Activated B cell treated with CpG ODN at 0.5 μM for 24 hours (primary cell): ENCODE data around the gene CLIP3. TPM values are rescaled to one million over a fixed set of nuclear protein-coding genes. Genes with fewer than 3 reads are reported as not detected.
A peak's percentile ranks its signal among the peaks of the same experiment; 100 is the strongest.

ENCODE experiments used
- ATAC-seq: fragments of 200-7000 bp; cut with Tn5 transposase; one replicate; pipeline ENCODE4 v1.10.0; 2021; ENCODE audit warnings: low read depth, mild to moderate bottlenecking, moderate library complexity
- CTCF ChIA-PET: fragments of 350-600 bp; sonication (Branson Sonifier 250); formaldehyde crosslinking; loops from one replicate; lab custom pipeline; 2021; ENCODE audit warnings: antibody characterized with exemption; lab: Charles Lee
- POLR2A ChIA-PET: fragments of 350-600 bp; sonication (Branson Sonifier 250); formaldehyde crosslinking; loops from one replicate; lab custom pipeline; 2021; ENCODE audit warnings: antibody characterized with exemption; lab: Charles Lee
- DNase-seq: peaks from one replicate; pipeline ENCODE4 v3.0.0; 2022
- H3K27ac Mint-ChIP-seq: one replicate; pipeline ENCODE4 v1.8.0; 2020; ENCODE audit warnings: mixed read lengths
- H3K27me3 Mint-ChIP-seq: one replicate; pipeline ENCODE4 v1.8.0; 2021; ENCODE audit warnings: mixed read lengths
- H3K36me3 Mint-ChIP-seq: one replicate; pipeline ENCODE4 v1.8.0; 2021; ENCODE audit warnings: low read depth, mixed read lengths
- H3K4me1 Mint-ChIP-seq: one replicate; pipeline ENCODE4 v1.8.0; 2021; ENCODE audit warnings: mixed read lengths
- H3K4me3 Mint-ChIP-seq: one replicate; pipeline ENCODE4 v1.8.0; 2020; ENCODE audit warnings: mild to moderate bottlenecking, mixed read lengths
- H3K9me3 Mint-ChIP-seq: one replicate; pipeline ENCODE4 v1.8.0; 2020; ENCODE audit warnings: mixed read lengths
- intact Hi-C: fragments of 100-400 bp; cut with micrococcal nuclease; formaldehyde crosslinking; loops from one replicate; pipeline ENCODE4 v1.15.1; 2024
- total RNA-seq: library from RNA; stranded (reverse); gene quantifications from 2 replicates; pipeline ENCODE4 v1.2.3, GENCODE V29; 2022
- TF ChIP-seq, protein P1 (sequence below): fragments of 200-600 bp; IDR thresholded peaks from one replicate; pipeline ENCODE4 v1.8.0; 2022; ENCODE audit warnings: antibody characterized with exemption, mild to moderate bottlenecking

The CLIP3 gene
- total RNA-seq, 1 donor from 2014 or later, result 0.62 TPM

DNA sequence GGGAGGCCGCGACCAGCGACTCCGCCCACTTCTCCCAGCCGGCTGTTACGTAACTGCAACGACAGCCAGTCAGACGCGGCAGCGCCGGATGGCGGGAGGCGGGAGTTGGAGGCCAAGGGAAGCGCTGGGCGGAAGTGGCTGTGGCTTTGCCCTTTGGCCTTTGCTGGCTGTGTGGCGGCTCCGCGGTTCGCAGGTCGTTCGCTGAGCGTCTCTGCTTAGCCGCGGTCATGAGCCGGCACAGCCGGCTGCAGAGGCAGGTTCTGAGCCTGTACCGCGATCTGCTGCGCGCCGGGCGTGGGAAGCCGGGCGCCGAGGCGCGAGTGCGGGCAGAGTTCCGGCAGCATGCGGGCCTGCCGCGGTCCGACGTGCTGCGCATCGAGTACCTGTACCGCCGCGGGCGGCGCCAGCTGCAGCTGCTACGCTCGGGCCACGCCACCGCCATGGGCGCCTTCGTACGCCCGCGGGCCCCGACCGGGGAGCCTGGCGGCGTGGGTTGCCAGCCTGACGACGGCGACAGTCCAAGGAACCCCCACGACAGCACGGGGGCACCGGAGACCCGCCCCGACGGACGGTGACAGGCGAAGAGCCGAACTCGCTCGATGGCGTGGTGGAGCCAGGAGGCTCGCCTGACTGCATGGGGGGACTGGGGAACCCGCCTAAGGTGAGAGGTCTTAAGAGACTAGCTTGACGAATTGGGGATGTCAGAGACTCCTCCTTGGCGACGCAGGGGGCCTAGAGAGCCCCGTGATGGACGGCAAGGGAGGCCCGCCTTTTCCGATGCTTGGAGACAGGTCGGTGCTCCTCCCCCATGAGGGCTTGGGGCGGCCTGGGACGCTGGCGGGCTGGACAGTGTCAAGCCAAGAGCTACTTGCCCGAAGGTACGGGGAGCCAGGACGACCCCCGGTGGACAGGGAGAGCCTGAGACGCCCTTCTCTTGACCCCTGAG is 37.4 kb downstream of the CLIP3 start, which contains the start of gene SDHAF1:
Gene SDHAF1, plus strand, starts transcription at position 141 of the 946 bp plus-strand sequence. Its CDS starts 87 bp downstream, at position 228.
- ChIA-PET POLR2A (interaction anchor here (0.5 to 2.8 kb wide), 4 partner anchors 19 to 618 kb away, joined by 3 to 17 read pairs (median 6); partner anchors contain the start of genes ALKBH6, POLR2I, THAP8 and WDR62), CTCF (interaction anchor here (1.0 kb wide), 1 partner anchor 58 kb away, joined by 3 read pairs; the partner anchor contains the start of gene THAP8)
- H3K27me3 Mint-ChIP-seq, result no peaks in the 10 kb centered on the region
- peak within 1 kb of the TSS; percentile 94 for H3K27ac Mint-ChIP-seq
- H3K4me1 Mint-ChIP-seq, result peaks cover 33% of the 10 kb centered on the region
- TF ChIP-seq, protein P1, sequence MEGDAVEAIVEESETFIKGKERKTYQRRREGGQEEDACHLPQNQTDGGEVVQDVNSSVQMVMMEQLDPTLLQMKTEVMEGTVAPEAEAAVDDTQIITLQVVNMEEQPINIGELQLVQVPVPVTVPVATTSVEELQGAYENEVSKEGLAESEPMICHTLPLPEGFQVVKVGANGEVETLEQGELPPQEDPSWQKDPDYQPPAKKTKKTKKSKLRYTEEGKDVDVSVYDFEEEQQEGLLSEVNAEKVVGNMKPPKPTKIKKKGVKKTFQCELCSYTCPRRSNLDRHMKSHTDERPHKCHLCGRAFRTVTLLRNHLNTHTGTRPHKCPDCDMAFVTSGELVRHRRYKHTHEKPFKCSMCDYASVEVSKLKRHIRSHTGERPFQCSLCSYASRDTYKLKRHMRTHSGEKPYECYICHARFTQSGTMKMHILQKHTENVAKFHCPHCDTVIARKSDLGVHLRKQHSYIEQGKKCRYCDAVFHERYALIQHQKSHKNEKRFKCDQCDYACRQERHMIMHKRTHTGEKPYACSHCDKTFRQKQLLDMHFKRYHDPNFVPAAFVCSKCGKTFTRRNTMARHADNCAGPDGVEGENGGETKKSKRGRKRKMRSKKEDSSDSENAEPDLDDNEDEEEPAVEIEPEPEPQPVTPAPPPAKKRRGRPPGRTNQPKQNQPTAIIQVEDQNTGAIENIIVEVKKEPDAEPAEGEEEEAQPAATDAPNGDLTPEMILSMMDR, result no peak
- H3K36me3 Mint-ChIP-seq, result peaks cover 20% of the 10 kb centered on the region
- H3K9me3 Mint-ChIP-seq, result no peaks in the 10 kb centered on the region
- intact Hi-C loops, result loop anchor here (1.0 kb wide), 4 partner anchors 19 to 250 kb away; partner anchors contain the start of genes ALKBH6, PSENEN, TBCB and THAP8
- ATAC-seq (peak; percentile 94), DNase-seq (peak; percentile 88)
- peak within 1 kb of the TSS; percentile 94 for H3K4me3 Mint-ChIP-seq

DNA sequence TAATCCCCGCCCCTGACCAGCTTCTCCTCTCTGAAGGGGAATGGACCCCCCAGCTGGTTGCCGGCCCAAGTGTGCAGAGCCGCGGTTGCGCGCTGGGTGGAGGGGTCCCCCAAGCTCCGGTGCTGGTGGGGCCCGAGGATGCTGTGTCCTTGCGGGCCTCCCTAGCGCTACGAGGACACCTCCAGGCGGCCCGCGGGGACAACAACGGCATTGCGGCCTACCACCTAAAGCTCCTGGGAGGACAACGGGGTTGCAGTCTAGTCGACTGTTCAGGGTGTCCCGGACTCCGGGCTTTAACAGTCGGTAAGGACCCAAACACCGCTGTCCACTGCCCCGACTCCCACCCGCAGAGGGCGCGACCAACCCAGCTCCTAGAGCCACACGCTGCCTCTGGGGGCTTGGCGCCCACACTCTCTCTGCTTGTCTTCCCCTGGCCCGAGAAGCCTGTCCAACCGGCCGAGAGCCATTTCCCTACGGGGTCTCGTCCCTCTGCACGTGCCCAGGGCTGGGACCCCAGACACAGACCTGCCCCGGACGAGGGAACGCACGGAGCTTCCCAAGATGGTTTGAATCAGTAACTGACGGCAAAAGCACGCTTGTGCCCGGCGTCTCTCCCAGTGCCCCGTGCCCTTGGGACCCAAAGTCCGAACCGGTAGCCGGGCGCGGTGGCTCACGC is 38.6 kb downstream of the CLIP3 start:
- no peak for DNase-seq
- intact Hi-C loops, result no loop called here
- no peak for ATAC-seq
- Mint-ChIP-seq H3K4me1 (peaks cover 31% of the 10 kb centered on the region), H3K27me3 (no peaks in the 10 kb centered on the region), H3K36me3 (peaks cover 16% of the 10 kb centered on the region), H3K4me3 (peak overlapping the region; percentile 94), H3K9me3 (no peaks in the 10 kb centered on the region), H3K27ac (peak overlapping the region; percentile 63)
- ChIA-PET POLR2A (interaction anchor here (0.7 to 2.8 kb wide), 6 partner anchors 20 to 1316 kb away, joined by 3 to 17 read pairs (median 5); partner anchors contain the start of genes ALKBH6, POLR2I, THAP8 and ZNF790), CTCF (interaction anchor here (0.6 to 0.8 kb wide), 2 partner anchors 60 to 112 kb away, joined by 3 read pairs; partner anchors contain the start of gene THAP8)
- TF ChIP-seq, protein P1, result no peak

DNA sequence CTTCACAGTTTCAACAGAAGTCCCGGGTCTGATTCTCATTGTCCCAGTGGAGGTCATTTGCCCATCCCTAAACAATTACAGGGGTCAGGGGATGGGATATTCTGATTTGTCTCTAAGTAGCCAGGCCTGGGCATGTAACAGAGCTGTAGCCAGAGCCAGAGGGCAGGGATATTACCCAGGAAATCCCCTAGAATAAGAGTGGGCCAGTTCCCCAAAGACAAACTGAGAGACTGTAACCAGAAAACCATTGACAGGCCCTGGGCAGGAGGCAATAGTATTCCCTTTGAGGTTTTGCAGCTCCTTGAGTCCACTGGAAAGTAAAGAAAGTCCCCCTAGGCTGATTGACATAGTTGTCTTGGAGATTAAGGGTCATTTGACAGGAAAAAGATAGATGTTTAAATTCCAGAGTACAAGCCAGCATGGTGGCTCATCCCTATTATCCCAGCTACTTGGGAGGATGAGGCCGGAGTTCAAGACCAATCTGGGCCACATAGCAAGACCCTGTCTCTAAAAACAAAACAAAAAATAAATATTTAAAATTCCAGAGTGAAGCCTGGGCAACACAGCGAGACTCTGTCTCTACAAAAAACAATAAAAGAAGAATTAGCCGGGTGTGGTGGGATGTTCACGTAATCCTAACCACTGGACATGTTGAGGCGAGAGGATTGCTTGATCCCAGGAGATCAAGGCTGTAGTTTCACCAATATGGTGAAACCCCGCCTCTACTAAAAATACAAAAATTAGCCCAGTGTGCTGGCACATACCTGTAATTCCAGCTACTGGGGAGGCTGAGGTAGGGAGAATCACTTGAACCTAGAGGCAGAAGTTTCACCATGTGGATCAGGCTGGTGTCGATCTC is 39.5 kb downstream of the CLIP3 start:
- Mint-ChIP-seq H3K27ac (no peak overlapping the region), H3K4me1 (peaks cover 31% of the 10 kb centered on the region), H3K9me3 (no peaks in the 10 kb centered on the region), H3K4me3 (peak overlapping the region; percentile 32), H3K36me3 (peaks cover 13% of the 10 kb centered on the region), H3K27me3 (no peaks in the 10 kb centered on the region)
- no peak for ATAC-seq
- ChIA-PET CTCF (interaction anchor here (1.6 kb wide), 1 partner anchor 34 kb away, joined by 4 read pairs; no protein-coding TSS in a partner anchor), POLR2A (interaction anchor here (0.9 to 2.8 kb wide), 2 partner anchors 21 to 61 kb away, joined by 5 to 17 read pairs; partner anchors contain the start of genes ALKBH6 and THAP8)
- TF ChIP-seq, protein P1, result no peak
- intact Hi-C loops, result no loop called here
- DNase-seq, result no peak

DNA sequence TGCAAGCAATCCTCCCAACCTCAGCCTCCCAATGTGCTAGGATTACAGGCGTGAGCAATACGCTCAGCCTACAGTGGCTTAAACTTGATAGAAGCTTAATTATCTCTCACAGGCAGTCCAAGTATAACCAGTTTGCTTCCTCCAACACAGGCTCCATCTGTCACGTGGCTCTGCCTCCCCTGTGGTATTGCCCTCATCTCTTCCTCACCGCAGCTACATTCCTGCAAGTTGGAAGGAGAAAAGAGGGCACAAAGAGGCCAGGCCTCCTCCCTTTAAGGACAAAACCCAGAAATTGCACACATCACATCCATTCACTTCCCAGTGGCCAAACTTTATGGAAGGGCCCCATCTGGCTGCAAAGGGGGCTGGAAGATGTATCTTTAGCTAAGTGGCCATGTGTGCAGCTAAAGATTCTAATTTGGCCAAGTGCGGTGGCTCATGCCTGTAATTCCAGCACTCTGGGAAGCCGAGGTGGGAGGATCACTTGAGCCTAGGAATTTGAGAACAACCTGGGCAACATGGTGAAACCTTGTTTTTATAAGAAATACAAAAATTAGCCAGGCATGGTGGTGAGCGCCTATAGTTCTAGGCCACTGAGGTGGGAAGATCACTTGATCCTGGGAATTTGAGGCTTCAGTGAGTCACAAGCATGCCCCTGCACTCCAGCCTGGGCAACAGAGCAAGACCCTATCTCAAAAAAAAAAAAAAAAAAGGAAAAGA is 40.8 kb downstream of the CLIP3 start:
- Mint-ChIP-seq H3K27ac (no peak overlapping the region), H3K4me1 (peaks cover 25% of the 10 kb centered on the region), H3K4me3 (no peak overlapping the region), H3K9me3 (no peaks in the 10 kb centered on the region), H3K36me3 (peaks cover 5% of the 10 kb centered on the region), H3K27me3 (peaks cover under 1% of the 10 kb centered on the region)
- DNase-seq, result no peak
- ATAC-seq, result no peak
- TF ChIP-seq, protein P1, result no peak
- ChIA-PET CTCF (interaction anchor here (0.6 to 1.6 kb wide), 2 partner anchors 33 to 922 kb away, joined by 3 to 4 read pairs; no protein-coding TSS in a partner anchor), POLR2A (no interaction called here)
- intact Hi-C loops, result no loop called here
